Cerebellar cortex (tissue), 1 donor: ENCODE results near the gene SPR.

ENCODE experiments used
- DNase-seq: peaks from one replicate; pipeline ENCODE4 v3.0.0-alpha.2; 2015; ENCODE audit warnings: low spot score

SPR gene

GRCh38 chr2:72915907-72916742 lies 28.9 kb downstream of the SPR start:
- no peak for DNase-seq

GRCh38 chr2:72916743-72917137 lies 29.5 kb downstream of the SPR start:
- DNase-seq: no peak

- DNase-seq: peak; percentile 37
Measured at GRCh38 chr2:72917138-72917876, 30.1 kb downstream of the SPR start, which contains the start of gene EMX1. TSS of gene EMX1 (plus strand) at chr2:72917519. CDS start at chr2:72917853, 334 bp downstream.

- no peak for DNase-seq
Measured at GRCh38 chr2:72917877-72918553, 30.8 kb downstream of the SPR start.

GRCh38 chr2:72919414-72920317 lies 32.5 kb downstream of the SPR start:
- DNase-seq: no peak

GRCh38 chr2:72920318-72921087 lies 33.3 kb downstream of the SPR start:
- no peak for DNase-seq

GRCh38 chr2:72921088-72921851 lies 34.1 kb downstream of the SPR start:
- DNase-seq: no peak

GRCh38 chr2:72921853-72922252 lies 34.6 kb downstream of the SPR start:
- DNase-seq: no peak

GRCh38 chr2:72923833-72924352 lies 36.7 kb downstream of the SPR start:
- DNase-seq: no peak

GRCh38 chr2:72924353-72925240 lies 37.4 kb downstream of the SPR start:
- no peak for DNase-seq

GRCh38 chr2:72925328-72925943 lies 38.2 kb downstream of the SPR start:
- DNase-seq: no peak

- no peak for DNase-seq
Measured at GRCh38 chr2:72926368-72926767, 39.2 kb downstream of the SPR start.

- DNase-seq: no peak
Measured at GRCh38 chr2:72926811-72927465, 39.7 kb downstream of the SPR start.

- DNase-seq: no peak
Measured at GRCh38 chr2:72927619-72928550, 40.7 kb downstream of the SPR start.

- no peak for DNase-seq
Measured at GRCh38 chr2:72929010-72929409, 41.8 kb downstream of the SPR start.

- no peak for DNase-seq
Measured at GRCh38 chr2:72931280-72931910, 44.2 kb downstream of the SPR start.
